Activated B cell treated with CpG ODN at 0.5 μM for 24 hours (primary cell): ENCODE measurements around the gene EVI2A. TPM values are rescaled to one million over a fixed set of nuclear protein-coding genes. Genes with fewer than 3 reads are reported as not detected.
"Not testable (repeated sequence)": the region's sequence is repeated elsewhere in the genome, so short reads cannot be mapped to it uniquely, and the experiment has no call there.

Source experiments
- ATAC-seq: fragments of 200-7000 bp; cut with Tn5 transposase; one replicate; pipeline ENCODE4 v1.10.0; 2021; ENCODE audit warnings: low read depth, mild to moderate bottlenecking, moderate library complexity
- CTCF ChIA-PET: fragments of 350-600 bp; sonication (Branson Sonifier 250); formaldehyde crosslinking; loops from one replicate; lab custom pipeline; 2021; ENCODE audit warnings: antibody characterized with exemption; lab: Charles Lee
- POLR2A ChIA-PET: fragments of 350-600 bp; sonication (Branson Sonifier 250); formaldehyde crosslinking; loops from one replicate; lab custom pipeline; 2021; ENCODE audit warnings: antibody characterized with exemption; lab: Charles Lee
- DNase-seq: peaks from one replicate; pipeline ENCODE4 v3.0.0; 2022
- H3K27ac Mint-ChIP-seq: one replicate; pipeline ENCODE4 v1.8.0; 2020; ENCODE audit warnings: mixed read lengths
- H3K27me3 Mint-ChIP-seq: one replicate; pipeline ENCODE4 v1.8.0; 2021; ENCODE audit warnings: mixed read lengths
- H3K36me3 Mint-ChIP-seq: one replicate; pipeline ENCODE4 v1.8.0; 2021; ENCODE audit warnings: low read depth, mixed read lengths
- H3K4me1 Mint-ChIP-seq: one replicate; pipeline ENCODE4 v1.8.0; 2021; ENCODE audit warnings: mixed read lengths
- H3K4me3 Mint-ChIP-seq: one replicate; pipeline ENCODE4 v1.8.0; 2020; ENCODE audit warnings: mild to moderate bottlenecking, mixed read lengths
- H3K9me3 Mint-ChIP-seq: one replicate; pipeline ENCODE4 v1.8.0; 2020; ENCODE audit warnings: mixed read lengths
- CTCF ChIP-seq: fragments of 200-600 bp; IDR thresholded peaks from one replicate; pipeline ENCODE4 v1.8.0; 2022; ENCODE audit warnings: antibody characterized with exemption, mild to moderate bottlenecking
- intact Hi-C: fragments of 100-400 bp; cut with micrococcal nuclease; formaldehyde crosslinking; loops from one replicate; pipeline ENCODE4 v1.15.1; 2024
- total RNA-seq: library from RNA; stranded (reverse); gene quantifications from 2 replicates; pipeline ENCODE4 v1.2.3, GENCODE V29; 2022

The EVI2A gene
- total RNA-seq, 1 donor from 2014 or later, result 52.5 TPM

GRCh38 chr17:31314782-31315100 is 6.7 kb downstream of the EVI2A start:
- Mint-ChIP-seq H3K4me1 (peaks cover 60% of the 10 kb centered on the region), H3K36me3 (peaks cover 48% of the 10 kb centered on the region), H3K27ac (peak overlapping the region; percentile 94), H3K9me3 (peaks cover 3% of the 10 kb centered on the region), H3K27me3 (no peaks in the 10 kb centered on the region), H3K4me3 (peak overlapping the region; percentile 93)
- intact Hi-C loops, result loop anchor here (5.0 kb wide), 3 partner anchors 223 to 1747 kb away; partner anchors contain the start of genes ABHD15, CRLF3 and TP53I13
- no peak for TF ChIP-seq CTCF
- ChIA-PET POLR2A (no interaction called here), CTCF (no interaction called here)
- no peak for DNase-seq
- ATAC-seq, result no peak

GRCh38 chr17:31313982-31314781 is 7.2 kb downstream of the EVI2A start, which contains the start of gene EVI2B:
EVI2B (minus strand) TSS chr17:31314054; CDS start chr17:31305609, 8,445 bp downstream.
- ATAC-seq (peak; percentile 25), DNase-seq (no peak)
- ChIA-PET CTCF (interaction anchor here (2.7 kb wide), 1 partner anchor 58 kb away, joined by 12 read pairs; no protein-coding TSS in a partner anchor), POLR2A (interaction anchor here (0.7 to 2.6 kb wide), 8 partner anchors 10 to 490 kb away, joined by 3 to 9 read pairs (median 4); partner anchors contain the start of gene CRLF3)
- intact Hi-C loops, result loop anchor here (5.0 kb wide), 2 partner anchors 223 to 1747 kb away; partner anchors contain the start of genes ABHD15 and TP53I13
- Mint-ChIP-seq H3K27ac (peak within 1 kb of the TSS; percentile 94), H3K4me1 (peaks cover 63% of the 10 kb centered on the region), H3K36me3 (peaks cover 48% of the 10 kb centered on the region), H3K9me3 (peaks cover 3% of the 10 kb centered on the region), H3K27me3 (no peaks in the 10 kb centered on the region), H3K4me3 (peak within 1 kb of the TSS; percentile 93)
- no peak for TF ChIP-seq CTCF

GRCh38 chr17:31312223-31312622 is 9.2 kb downstream of the EVI2A start:
- Mint-ChIP-seq H3K36me3 (peaks cover 49% of the 10 kb centered on the region), H3K4me3 (peak overlapping the region; percentile 90), H3K4me1 (peaks cover 68% of the 10 kb centered on the region), H3K27ac (peak overlapping the region; percentile 88)
- DNase-seq, ATAC-seq, H3K27me3 Mint-ChIP-seq, H3K9me3 Mint-ChIP-seq: not testable (repeated sequence)
- ChIA-PET CTCF (interaction anchor here (0.9 to 2.7 kb wide), 2 partner anchors 60 to 96 kb away, joined by 3 to 12 read pairs; no protein-coding TSS in a partner anchor), POLR2A (interaction anchor here (0.6 to 11.6 kb wide), 7 partner anchors 7 to 534 kb away, joined by 3 to 247 read pairs (median 4); partner anchors contain the start of gene EVI2A)
- intact Hi-C loops, result loop anchor here (5.0 kb wide), 2 partner anchors 225 to 1745 kb away; partner anchors contain the start of genes ABHD15 and TP53I13

- Mint-ChIP-seq H3K27ac (peak overlapping the region; percentile 88), H3K4me1 (peaks cover 69% of the 10 kb centered on the region), H3K27me3 (no peaks in the 10 kb centered on the region), H3K4me3 (peak overlapping the region; percentile 90), H3K36me3 (peaks cover 53% of the 10 kb centered on the region), H3K9me3 (peaks cover 3% of the 10 kb centered on the region)
- ChIA-PET POLR2A (interaction anchor here (0.6 to 11.6 kb wide), 9 partner anchors 7 to 534 kb away, joined by 3 to 247 read pairs (median 4); partner anchors contain the start of gene EVI2A), CTCF (interaction anchor here (0.9 to 2.7 kb wide), 2 partner anchors 61 to 96 kb away, joined by 3 to 12 read pairs; no protein-coding TSS in a partner anchor)
- no peak for TF ChIP-seq CTCF
- ATAC-seq, result no peak
- DNase-seq, result no peak
- intact Hi-C loops, result loop anchor here (5.0 kb wide), 2 partner anchors 226 to 1744 kb away; partner anchors contain the start of genes ABHD15 and TP53I13
These were observed 9.9 kb downstream of the EVI2A start for GRCh38 chr17:31311526-31311925.

- peak overlapping the region; percentile 88 for H3K27ac Mint-ChIP-seq
- DNase-seq (no peak), ATAC-seq (peak; percentile 15)
- ChIA-PET CTCF (no interaction called here), POLR2A (interaction anchor here (0.6 to 11.6 kb wide), 10 partner anchors 8 to 523 kb away, joined by 3 to 247 read pairs (median 4); partner anchors contain the start of genes CRLF3 and EVI2A)
- H3K27me3 Mint-ChIP-seq, result no peaks in the 10 kb centered on the region
- no peak for TF ChIP-seq CTCF
- H3K4me3 Mint-ChIP-seq, result peak overlapping the region; percentile 90
- peaks cover 3% of the 10 kb centered on the region for H3K9me3 Mint-ChIP-seq
- peaks cover 55% of the 10 kb centered on the region for H3K36me3 Mint-ChIP-seq
- intact Hi-C loops, result loop anchor here (5.0 kb wide), 2 partner anchors 226 to 1744 kb away; partner anchors contain the start of genes ABHD15 and TP53I13
- peaks cover 69% of the 10 kb centered on the region for H3K4me1 Mint-ChIP-seq
These were observed 10.5 kb downstream of the EVI2A start for GRCh38 chr17:31310886-31311285.
